Neutrophil (primary cell): ENCODE measurements around the gene ZNF491.

Source experiments
- H3K27ac ChIP-seq: fragments of 200-600 bp; sonication (generic); 2 replicates; pipeline ENCODE4 v1.5.1; 2016; ENCODE audit warnings: mild to moderate bottlenecking, moderate library complexity
- H3K27me3 ChIP-seq: fragments of 200-600 bp; sonication (generic); 2 replicates; pipeline ENCODE4 v1.6.0; 2016; ENCODE audit warnings: mild to moderate bottlenecking
- H3K36me3 ChIP-seq: fragments of 200-600 bp; sonication (generic); 2 replicates; pipeline ENCODE4 v1.5.1; 2017
- H3K4me1 ChIP-seq, 2 experiments: fragments of 200-600 bp in 1 of 2; sonication (generic) in 1 of 2; 1 replicate in 1 of 2; 2 replicates in 1 of 2; pipeline versions ENCODE4 v1.5.1 to v1.6.1; 2013 to 2016; ENCODE audit warnings: low read depth in 1 of 2, low read length in 1 of 2, mild to moderate bottlenecking in 1 of 2, moderate library complexity in 1 of 2; ENCODE audit not compliant: control insufficient read depth in 1 of 2, insufficient read depth in 1 of 2
- H3K4me3 ChIP-seq, 2 experiments: fragments of 200-600 bp in 1 of 2; sonication (generic) in 1 of 2; 1 replicate in 1 of 2; 2 replicates in 1 of 2; pipeline ENCODE4 v1.5.1; 2013 to 2016; ENCODE audit warnings: low read depth in 1 of 2, low read length in 1 of 2, mild to moderate bottlenecking in 1 of 2, moderate library complexity in 1 of 2
- H3K9me3 ChIP-seq: fragments of 200-600 bp; sonication (generic); 2 replicates; pipeline ENCODE4 v1.5.1; 2016
- TF ChIP-seq, protein P1 (sequence below): fragments of 200-600 bp; sonication (generic); IDR thresholded peaks from 2 replicates; pipeline ENCODE4 v1.5.1; 2016; ENCODE audit warnings: antibody characterized with exemption

The ZNF491 gene

DNA sequence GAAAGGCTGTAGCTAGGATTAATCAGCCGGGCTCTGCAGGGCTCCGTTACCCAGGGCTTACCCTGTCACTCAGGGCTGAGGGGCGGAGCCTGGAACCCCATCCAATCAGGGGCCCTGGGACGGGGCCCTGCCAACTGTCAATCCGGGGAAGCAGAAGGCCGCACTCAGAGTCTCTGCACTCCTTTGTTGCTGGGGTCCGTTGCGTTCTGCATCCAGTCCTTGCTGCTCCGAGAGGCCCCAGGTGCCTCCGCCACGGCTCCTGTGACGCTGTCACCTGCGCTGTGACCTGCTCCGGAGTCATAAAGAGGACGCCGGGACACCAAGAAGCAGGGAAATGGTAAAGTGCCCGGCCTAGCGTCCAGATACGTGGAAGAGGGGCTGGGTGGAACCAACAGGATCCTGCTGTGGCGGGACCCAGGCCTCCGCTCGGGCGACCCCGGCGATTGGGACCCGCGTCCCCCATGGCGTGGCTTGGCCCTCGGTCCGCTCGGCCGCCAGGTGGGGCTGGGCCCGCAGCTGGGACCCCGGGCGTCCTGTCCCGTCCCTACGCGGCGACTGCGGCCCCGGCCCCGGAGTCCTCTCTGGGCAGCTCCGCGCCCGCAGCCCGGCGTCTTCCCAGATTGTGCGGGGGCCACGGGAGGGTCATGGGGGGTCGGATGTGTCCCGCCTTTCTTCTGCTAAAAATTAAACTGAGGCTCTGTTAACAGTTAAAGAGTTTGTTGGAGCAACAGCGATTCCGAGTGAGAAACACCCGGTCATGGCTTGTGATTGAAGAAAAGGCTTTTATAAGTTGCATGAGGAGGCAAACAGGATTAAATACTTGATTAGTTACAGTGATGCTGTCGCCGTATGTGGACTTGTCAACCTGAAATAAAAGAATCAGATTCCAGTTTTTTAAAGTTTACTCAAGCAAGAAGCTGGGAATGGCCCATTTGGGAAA, at the start of gene ZNF491:
Gene ZNF491, plus strand, starts transcription at position 133 of the 940 bp plus-strand sequence. CDS start 7,431 bp downstream, outside the sequence.
- Histone ChIP-seq H3K27me3 (peaks cover 14% of the 10 kb centered on the region), H3K9me3 (no peaks in the 10 kb centered on the region), H3K4me1 (peaks cover 17 to 23% of the 10 kb centered on the region in 2 experiments), H3K27ac (peak within 1 kb of the TSS; percentile 43), H3K4me3 (peak within 1 kb of the TSS; percentile 60 to 71), H3K36me3 (no peaks in the 10 kb centered on the region)
- TF ChIP-seq, protein P1, sequence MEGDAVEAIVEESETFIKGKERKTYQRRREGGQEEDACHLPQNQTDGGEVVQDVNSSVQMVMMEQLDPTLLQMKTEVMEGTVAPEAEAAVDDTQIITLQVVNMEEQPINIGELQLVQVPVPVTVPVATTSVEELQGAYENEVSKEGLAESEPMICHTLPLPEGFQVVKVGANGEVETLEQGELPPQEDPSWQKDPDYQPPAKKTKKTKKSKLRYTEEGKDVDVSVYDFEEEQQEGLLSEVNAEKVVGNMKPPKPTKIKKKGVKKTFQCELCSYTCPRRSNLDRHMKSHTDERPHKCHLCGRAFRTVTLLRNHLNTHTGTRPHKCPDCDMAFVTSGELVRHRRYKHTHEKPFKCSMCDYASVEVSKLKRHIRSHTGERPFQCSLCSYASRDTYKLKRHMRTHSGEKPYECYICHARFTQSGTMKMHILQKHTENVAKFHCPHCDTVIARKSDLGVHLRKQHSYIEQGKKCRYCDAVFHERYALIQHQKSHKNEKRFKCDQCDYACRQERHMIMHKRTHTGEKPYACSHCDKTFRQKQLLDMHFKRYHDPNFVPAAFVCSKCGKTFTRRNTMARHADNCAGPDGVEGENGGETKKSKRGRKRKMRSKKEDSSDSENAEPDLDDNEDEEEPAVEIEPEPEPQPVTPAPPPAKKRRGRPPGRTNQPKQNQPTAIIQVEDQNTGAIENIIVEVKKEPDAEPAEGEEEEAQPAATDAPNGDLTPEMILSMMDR: no peak

DNA sequence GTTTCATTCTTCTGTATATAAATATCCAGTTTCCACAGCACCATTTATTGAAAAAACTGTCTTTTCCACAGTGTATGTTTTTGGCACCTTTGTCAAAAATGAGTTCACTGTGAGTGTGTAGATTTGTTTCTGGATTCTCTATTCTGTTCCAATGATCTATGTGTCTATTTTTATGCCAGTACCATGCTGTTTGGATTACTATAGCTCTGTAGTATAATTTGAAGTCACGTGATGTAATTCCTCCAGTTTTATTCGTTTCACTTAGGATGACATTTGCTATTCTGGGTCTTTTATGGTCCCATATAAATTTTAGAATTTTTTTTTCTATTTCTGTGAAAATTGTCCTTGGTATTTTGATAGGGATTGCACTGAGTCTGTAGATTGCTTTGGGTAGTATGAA, 48.6 kb upstream of the ZNF491 start:
- Histone ChIP-seq H3K36me3 (no peaks in the 10 kb centered on the region), H3K27ac (no peak overlapping the region), H3K9me3 (peaks cover 4% of the 10 kb centered on the region), H3K4me1 (no peaks in the 10 kb centered on the region), H3K4me3 (no peak overlapping the region), H3K27me3 (no peaks in the 10 kb centered on the region)
- TF ChIP-seq, protein P1: no peak

DNA sequence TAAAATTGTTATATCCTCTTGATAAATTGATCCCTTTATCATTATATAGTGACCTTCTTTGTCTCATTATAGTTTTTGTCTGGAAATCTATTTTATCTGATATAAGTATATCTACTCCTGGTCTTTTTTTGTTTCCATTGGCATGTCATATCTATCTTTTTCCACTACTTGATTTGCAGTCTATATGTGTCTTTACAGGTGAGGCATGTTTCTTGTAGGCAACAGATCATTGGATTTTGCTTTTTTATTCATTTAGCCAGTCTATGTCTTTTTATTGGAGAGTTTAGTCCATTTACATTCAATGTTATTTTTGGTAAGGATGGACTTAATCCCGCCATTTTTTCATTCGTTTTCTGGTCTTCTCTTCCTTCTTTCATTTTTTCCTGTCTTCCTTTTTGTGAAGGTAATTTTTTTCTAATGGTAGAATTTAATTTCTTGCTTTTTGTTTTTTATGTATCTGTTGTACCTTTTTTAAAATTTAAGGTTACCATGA, 46.0 kb upstream of the ZNF491 start:
- H3K27me3 ChIP-seq: no peaks in the 10 kb centered on the region
- H3K4me1 ChIP-seq: no peaks in the 10 kb centered on the region
- TF ChIP-seq, protein P1: no peak
- peaks cover 20% of the 10 kb centered on the region for H3K9me3 ChIP-seq
- no peak overlapping the region for H3K4me3 ChIP-seq
- H3K27ac ChIP-seq: no peak overlapping the region
- no peaks in the 10 kb centered on the region for H3K36me3 ChIP-seq

DNA sequence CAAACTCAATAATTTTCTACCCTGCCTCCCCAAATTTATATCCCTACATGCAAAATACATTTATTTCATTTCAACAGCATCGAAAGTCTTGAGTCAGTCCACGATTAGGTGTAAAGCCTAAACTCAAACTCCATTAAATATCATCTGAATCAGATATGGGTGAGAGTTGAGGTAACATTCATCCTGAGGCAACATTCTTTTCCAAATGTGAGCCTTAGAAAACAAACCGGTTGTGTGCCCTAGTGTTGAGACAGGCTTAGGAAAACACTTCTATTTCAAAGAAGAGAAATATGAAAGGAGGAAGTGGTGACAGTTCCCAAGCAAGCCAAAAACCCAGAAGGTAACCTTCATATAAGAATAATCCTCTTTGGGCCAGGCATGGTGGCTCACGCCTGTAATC, 43.7 kb upstream of the ZNF491 start:
- Histone ChIP-seq H3K27ac (no peak overlapping the region), H3K4me3 (no peak overlapping the region), H3K27me3 (no peaks in the 10 kb centered on the region), H3K9me3 (peaks cover 24% of the 10 kb centered on the region), H3K36me3 (no peaks in the 10 kb centered on the region), H3K4me1 (no peaks in the 10 kb centered on the region)
- TF ChIP-seq, protein P1: no peak

DNA sequence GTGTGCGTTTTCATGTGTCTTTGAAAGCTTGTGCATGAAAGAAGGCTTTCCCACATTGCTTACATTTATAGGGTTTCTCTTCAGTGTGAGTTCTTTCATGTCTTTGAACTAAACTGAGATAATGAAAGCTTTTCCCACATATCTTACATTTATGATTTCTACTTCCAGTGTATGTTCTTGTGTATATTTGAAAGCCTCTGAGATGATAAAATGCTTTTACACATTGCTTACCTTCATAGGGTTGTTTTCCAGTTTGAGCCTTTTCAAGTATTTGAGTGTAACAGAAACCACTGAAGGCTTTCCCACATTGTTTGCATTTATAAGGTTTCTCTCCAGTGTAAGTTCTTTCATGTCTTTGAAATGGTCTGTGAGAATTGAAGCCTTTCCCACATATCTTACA, 41.4 kb upstream of the ZNF491 start:
- Histone ChIP-seq H3K9me3 (peaks cover 24% of the 10 kb centered on the region), H3K27me3 (no peaks in the 10 kb centered on the region), H3K4me1 (no peaks in the 10 kb centered on the region), H3K36me3 (no peaks in the 10 kb centered on the region), H3K4me3 (no peak overlapping the region), H3K27ac (no peak overlapping the region)
- TF ChIP-seq, protein P1: no peak
